NT2/D1 (cell line): ENCODE results near the gene RUNX1.

Experiments used
- SUZ12 ChIP-seq: IDR thresholded peaks from 2 replicates; pipeline ENCODE4 v1.6.1; 2011; ENCODE audit not compliant: insufficient read length, insufficient read depth; ENCODE audit errors: extremely low read depth
- YY1 ChIP-seq: IDR thresholded peaks from 2 replicates; pipeline ENCODE4 v1.6.1; 2011; ENCODE audit not compliant: insufficient read length, insufficient read depth
- ZNF274 ChIP-seq: IDR thresholded peaks from 2 replicates; pipeline ENCODE4 v1.6.1; 2011; ENCODE audit warnings: mild to moderate bottlenecking, low read depth, low read length

DNA sequence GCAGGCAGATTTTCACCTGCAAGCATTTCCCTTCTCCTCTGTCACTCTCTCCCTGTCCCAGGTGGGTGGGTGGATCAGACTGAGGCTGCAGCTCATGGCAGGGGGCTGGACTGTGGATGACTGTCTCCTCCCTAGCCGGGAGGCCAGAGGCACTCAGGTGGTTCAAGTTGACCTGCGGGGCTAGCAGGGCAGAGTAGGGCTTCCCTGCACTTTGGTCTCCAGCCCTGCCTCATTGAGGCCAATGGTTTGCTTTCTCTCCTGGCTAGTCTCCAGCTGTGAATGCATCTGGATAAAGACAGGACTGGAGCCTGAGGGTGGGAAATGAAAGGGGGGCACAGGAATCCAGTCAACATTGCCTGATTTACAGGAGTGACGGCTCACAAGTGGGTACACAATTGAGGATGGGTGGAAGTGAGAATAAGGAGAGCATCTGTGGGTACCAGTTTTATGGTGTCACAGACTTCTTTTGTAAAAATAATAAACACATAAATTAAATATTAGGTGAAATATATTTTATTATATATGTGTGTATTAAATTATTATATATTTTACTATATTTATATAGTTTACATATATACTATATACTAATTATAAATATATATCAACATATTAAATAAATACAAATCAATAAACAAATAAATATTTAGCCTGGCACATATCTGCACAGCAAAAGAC is 25.6 kb downstream of the RUNX1 start:
- no peak for TF ChIP-seq ZNF274
- no peak for TF ChIP-seq SUZ12
- TF ChIP-seq YY1 = no peak
